Activated CD8-positive, alpha-beta memory T cell treated with anti-CD3 and anti-CD28 coated beads, Interleukin-2, amount 50 U/mL, for 4 hours (primary cell): ENCODE measurements around the gene RNF146.
"Not testable (repeated sequence)": the region's sequence is repeated elsewhere in the genome, so short reads cannot be mapped to it uniquely, and the experiment has no call there.

Source experiments
- DNase-seq: peaks from one replicate; pipeline ENCODE4 v3.0.0-alpha.2; 2020

RNF146 gene

DNA sequence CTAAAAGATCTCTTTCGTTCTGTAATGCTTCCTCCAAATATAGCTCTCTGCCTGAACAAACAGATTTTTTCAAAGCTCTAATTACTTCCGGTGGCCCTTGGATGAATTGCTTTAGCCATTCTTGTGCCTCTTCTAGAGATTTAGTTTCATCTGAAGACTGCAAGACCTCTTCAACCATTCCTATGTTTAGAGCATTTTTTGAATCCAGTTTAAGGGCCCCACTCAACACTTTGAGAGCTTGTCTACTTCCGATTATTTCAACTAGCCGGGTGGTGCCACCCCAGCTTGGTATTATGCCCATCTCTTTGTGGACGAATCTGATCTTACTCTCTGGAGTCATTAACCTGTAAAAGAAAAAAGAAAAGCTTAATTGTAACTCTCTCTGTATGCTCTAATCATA, 23.3 kb downstream of the RNF146 start:
- no peak for DNase-seq

- DNase-seq = no peak
Measured at GRCh38 chr6:127290391-127291265, 24.0 kb downstream of the RNF146 start.

GRCh38 chr6:127291495-127291894, 24.8 kb downstream of the RNF146 start:
- no peak for DNase-seq

- no peak for DNase-seq
Measured at GRCh38 chr6:127297502-127298070, 30.9 kb downstream of the RNF146 start.

DNA sequence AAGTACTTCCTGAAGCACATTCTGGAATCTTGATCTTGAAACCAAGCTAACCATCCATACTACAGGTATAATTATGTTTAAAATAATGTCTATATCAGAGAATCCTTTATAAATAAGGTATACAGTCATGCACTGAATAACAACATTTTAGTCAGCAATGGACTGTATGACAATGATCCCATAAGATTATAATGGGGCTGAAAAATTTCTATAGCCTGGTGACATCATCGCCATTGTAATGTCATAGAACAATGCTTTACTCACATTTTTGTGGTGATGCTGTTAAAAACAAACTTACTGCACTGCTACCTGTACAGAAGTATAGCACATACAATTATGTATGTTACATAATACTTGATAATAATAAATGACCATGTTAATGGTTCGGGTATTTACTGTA, 31.8 kb downstream of the RNF146 start:
- no peak for DNase-seq

DNA sequence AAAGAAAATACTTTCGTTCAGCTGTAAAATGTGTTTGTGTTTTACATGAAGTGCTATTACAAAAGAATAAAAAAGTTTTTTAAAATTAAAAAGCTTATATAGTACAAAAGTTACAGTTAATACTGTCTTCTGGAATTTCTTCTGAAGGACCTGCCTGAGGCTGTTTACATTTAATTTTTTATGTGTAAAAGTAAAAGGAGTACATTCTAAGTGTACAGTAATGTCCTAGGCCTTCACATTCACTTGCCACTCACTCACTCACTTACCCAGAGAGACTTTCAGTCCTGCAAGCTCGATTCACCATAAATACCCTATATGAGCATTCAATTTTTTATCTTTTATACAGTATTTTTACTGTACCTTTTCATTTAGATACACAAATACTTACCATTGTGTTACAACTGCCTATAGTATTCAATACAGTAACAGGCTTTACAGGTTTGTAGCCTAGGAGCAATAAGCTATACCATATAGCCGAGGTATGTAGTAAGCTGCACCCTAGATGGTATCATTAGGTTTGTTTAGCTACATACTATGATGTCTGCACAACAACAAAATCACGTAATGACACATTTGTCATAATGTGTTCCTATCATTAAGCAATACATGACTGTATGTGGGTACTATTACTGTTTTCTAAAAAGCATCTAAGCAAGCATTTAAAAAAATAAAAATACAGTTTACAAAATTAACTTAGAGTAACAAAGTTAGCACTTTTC, 33.0 kb downstream of the RNF146 start:
- DNase-seq = no peak

- no peak for DNase-seq
Measured at GRCh38 chr6:127300411-127300810, 33.7 kb downstream of the RNF146 start.

DNA sequence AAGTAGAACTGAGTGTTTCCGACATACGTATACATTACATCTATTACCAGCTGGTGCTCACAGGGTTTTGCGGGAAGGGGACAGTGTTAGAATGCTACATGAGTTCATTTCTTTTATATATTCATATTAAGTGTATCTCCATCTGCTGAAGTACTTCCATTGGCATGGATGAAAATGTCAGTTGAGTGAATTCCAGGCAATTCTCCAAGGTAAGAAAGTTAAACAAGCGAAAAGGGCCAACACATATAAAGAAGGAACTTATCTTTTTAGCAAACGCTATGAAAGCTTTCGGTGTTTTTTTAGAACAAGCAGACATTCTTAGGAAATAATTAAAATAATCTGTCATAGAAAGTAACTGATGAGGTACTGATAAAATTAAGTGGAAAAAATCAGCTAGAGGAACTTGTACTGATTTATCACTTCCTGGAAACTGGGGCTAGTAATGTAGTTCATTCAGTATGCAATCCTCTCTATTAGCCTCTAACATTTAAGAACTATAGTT, 34.6 kb downstream of the RNF146 start:
- no peak for DNase-seq

DNA sequence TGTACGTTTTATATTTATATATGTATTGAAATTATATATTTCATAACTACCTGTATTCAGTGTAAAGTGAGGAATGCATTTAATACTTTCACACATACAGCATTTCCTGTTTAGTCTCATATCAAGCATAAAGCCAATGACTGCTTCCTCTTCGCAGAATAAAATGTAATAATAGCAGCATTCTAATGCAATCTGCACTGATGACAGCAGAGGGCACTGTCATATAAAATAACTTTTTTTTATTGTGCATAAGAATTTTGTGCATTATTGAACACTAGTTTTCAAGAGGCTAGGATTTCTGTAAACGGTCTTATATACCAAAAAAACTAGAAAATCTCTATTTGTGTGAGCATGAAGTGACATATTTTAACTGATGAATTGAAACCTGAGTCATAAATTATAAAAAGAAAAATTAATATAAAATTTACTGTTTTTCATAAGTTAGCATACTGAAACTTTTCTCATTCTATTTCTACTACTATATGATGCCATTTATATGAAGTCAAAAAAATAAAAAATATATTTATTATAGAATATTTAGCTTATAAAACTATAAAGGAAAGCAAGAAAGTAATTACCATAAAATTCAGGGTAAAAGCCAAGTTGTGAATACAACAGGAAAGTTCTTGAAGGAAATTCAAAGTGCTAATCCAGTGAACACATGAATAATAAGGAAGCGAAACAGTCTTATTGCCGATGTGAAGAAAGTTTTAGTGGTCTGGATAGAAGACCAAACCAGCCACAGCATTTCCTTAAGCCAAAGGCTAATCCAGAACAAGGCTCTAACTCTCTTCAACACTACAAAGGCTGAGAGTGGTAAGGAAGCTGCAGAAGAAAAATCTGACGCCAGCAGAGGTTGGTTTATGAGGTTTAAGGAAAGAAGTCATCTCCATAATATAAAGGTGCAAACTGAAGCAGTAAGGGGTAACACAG, 36.3 kb downstream of the RNF146 start:
- peak; percentile 38 for DNase-seq

GRCh38 chr6:127303917-127304316, 37.3 kb downstream of the RNF146 start:
- DNase-seq = no peak

- DNase-seq = no peak
Measured at GRCh38 chr6:127305741-127306140, 39.1 kb downstream of the RNF146 start.

DNA sequence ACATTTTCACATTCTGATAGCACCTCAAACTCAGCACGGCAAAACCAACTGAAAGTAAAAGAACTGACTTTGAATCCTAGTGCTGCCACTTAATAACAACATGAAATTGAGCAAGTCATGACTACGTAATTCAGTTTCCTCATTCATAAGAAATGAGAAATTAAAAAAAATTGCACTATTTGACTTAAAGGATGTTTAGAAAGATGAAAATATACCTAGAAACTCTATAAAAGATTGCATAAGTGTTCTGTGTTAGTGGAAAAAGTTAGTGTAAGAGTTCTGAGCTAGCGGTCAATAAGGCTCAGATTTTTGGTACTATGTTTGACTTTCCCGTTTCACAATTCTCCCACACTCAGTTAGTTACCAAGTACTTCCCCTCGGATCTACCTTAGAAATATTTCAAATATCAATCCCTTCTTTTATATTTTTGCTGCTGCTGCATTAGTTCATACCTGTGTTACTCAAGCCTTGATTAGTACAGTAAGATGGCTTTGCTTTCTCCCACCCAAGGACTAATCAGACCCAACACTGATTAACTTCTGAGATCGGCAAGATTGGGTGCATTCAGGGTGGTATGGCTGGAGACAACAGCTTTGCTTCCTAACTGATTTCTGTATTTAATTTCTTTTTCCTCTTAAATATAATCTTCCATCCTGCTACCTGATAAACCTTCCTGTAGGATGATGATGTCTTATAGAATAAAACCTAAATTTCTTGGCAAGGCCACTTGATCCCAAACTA, 50.9 kb downstream of the RNF146 start:
- no peak for DNase-seq

DNA sequence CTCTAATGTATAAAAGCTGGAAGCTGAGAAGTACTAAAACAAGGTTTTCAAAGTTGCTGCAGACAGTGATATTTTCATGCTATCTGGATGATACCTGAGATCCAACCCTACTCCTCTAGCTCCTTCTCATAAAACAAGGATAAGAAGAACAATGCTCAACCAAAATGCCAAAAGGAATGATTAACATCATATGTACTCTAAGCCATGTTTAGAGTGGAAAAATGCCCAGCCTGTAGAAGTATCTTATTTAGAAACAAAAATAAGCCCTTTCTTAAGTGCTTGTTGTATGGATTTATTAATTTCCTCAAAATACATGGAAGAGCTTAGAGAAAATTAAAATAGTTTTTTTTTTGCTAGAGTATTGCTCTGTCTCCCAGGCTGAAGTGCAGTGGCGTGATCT, 53.0 kb downstream of the RNF146 start:
- no peak for DNase-seq

GRCh38 chr6:127328043-127328609, 61.5 kb downstream of the RNF146 start:
- no peak for DNase-seq

- DNase-seq = not testable (repeated sequence)
Measured at GRCh38 chr6:127331256-127331655, 64.6 kb downstream of the RNF146 start.

DNA sequence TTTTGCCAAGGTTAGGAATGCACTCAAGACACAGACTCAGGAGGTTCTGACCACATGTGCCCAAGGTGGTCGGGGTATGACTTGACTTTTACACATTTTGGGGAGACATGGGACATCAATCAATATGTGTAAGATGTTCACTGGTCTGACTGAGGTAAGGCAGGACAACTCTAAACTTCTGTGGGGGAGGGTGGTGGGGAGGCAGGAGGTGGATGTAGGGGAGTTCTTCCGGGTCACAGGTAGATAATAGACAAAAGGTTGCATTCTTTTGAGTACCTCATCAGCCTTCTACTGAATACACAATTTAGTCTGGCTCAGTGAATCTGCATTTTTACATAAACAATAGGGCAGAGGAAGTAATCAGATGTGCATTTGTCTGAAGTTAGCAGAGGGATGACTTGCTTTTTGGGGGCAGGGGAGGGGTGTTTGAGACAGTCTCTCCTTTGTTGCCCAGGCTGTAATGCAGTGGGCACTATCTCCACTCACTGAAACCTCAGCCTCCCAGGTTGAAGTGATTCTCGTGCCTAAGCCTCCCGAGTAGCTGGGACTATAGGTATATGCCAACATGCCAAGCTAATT, 65.8 kb downstream of the RNF146 start:
- DNase-seq = no peak
